HEK293T (cell line): ENCODE measurements around the gene CDH13.

Experiments
- CTCF ChIA-PET: fragments of 350-600 bp; formaldehyde crosslinking; extraction: SDS; loops from one replicate; lab custom pipeline; 2021; ENCODE audit warnings: antibody characterized with exemption, inconsistent platforms; lab: Yijun Ruan, JAX
- POLR2A ChIA-PET: fragments of 350-600 bp; formaldehyde crosslinking; extraction: SDS; loops from one replicate; lab custom pipeline; 2020; ENCODE audit warnings: antibody characterized with exemption, inconsistent platforms; lab: Yijun Ruan, JAX
- DNase-seq: peaks from one replicate; pipeline ENCODE4 v3.0.0; 2012; ENCODE audit warnings: mixed read lengths; ENCODE audit errors: extremely low spot score
- ARNT ChIP-seq: fragments of 450-650 bp; IDR thresholded peaks from 2 replicates; pipeline ENCODE4 v1.6.1; 2017; ENCODE audit warnings: mild to moderate bottlenecking
- BHLHE40 ChIP-seq: fragments of 450-650 bp; IDR thresholded peaks from 2 replicates; pipeline ENCODE4 v1.6.1; 2016; ENCODE audit warnings: mild to moderate bottlenecking, moderate library complexity, borderline replicate concordance
- CTBP1 ChIP-seq: fragments of 450-650 bp; IDR thresholded peaks from 2 replicates; pipeline ENCODE4 v1.6.1; 2016; ENCODE audit warnings: borderline replicate concordance
- ELF4 ChIP-seq: fragments of 450-650 bp; IDR thresholded peaks from 2 replicates; pipeline ENCODE4 v1.6.1; 2017; ENCODE audit warnings: antibody characterized with exemption
- FOXA1 ChIP-seq: fragments of 450-650 bp; IDR thresholded peaks from 2 replicates; pipeline ENCODE4 v1.6.1; 2016; ENCODE audit warnings: mild to moderate bottlenecking
- FOXK2 ChIP-seq: fragments of 450-650 bp; IDR thresholded peaks from 2 replicates; pipeline ENCODE4 v1.6.1; 2016; ENCODE audit warnings: mild to moderate bottlenecking
- FOXM1 ChIP-seq: fragments of 450-650 bp; IDR thresholded peaks from 2 replicates; pipeline ENCODE4 v1.6.1; 2017; ENCODE audit warnings: mild to moderate bottlenecking, borderline replicate concordance
- HDGF ChIP-seq: fragments of 450-650 bp; IDR thresholded peaks from 2 replicates; pipeline ENCODE4 v1.6.1; 2017; ENCODE audit warnings: antibody characterized with exemption, borderline replicate concordance
- L3MBTL2 ChIP-seq: fragments of 450-650 bp; conservative IDR thresholded peaks from 2 replicates; pipeline ENCODE4 v1.6.1; 2016; ENCODE audit warnings: mild to moderate bottlenecking
- LEF1 ChIP-seq: fragments of 450-650 bp; IDR thresholded peaks from 2 replicates; pipeline ENCODE4 v1.6.1; 2017; ENCODE audit warnings: mild to moderate bottlenecking, borderline replicate concordance
- NFRKB ChIP-seq: fragments of 450-650 bp; IDR thresholded peaks from 2 replicates; pipeline ENCODE4 v1.6.1; 2016; ENCODE audit warnings: mild to moderate bottlenecking, moderate library complexity
- PKNOX1 ChIP-seq: fragments of 450-650 bp; IDR thresholded peaks from 2 replicates; pipeline ENCODE4 v1.6.1; 2016
- SP1 ChIP-seq: fragments of 450-650 bp; IDR thresholded peaks from 2 replicates; pipeline ENCODE4 v1.6.1; 2017
- SUZ12 ChIP-seq: fragments of 450-650 bp; IDR thresholded peaks from 2 replicates; pipeline ENCODE4 v1.6.1; 2016; ENCODE audit warnings: mild to moderate bottlenecking
- TARDBP ChIP-seq: fragments of 450-650 bp; IDR thresholded peaks from 2 replicates; pipeline ENCODE4 v1.6.1; 2016
- ZNF384 ChIP-seq: fragments of 450-650 bp; IDR thresholded peaks from 2 replicates; pipeline ENCODE4 v1.6.1; 2016

CDH13 gene

GRCh38 chr16:83200005-83200779, 573.4 kb downstream of the CDH13 start:
- CTCF ChIA-PET, result no interaction called here
- DNase-seq, result no peak
- POLR2A ChIA-PET, result no interaction called here
- TF ChIP-seq ELF4 (no peak), ZNF384 (no peak), NFRKB (no peak), L3MBTL2 (no peak), SUZ12 (no peak), TARDBP (no peak), FOXK2 (no peak), ARNT (no peak), HDGF (no peak), SP1 (no peak), LEF1 (no peak), BHLHE40 (no peak), CTBP1 (no peak), FOXM1 (no peak), PKNOX1 (no peak), FOXA1 (no peak)

- DNase-seq, result no peak
- CTCF ChIA-PET, result no interaction called here
- POLR2A ChIA-PET, result no interaction called here
- TF ChIP-seq FOXM1 (no peak), L3MBTL2 (no peak), SUZ12 (no peak), FOXA1 (no peak)
Observed at GRCh38 chr16:83201748-83202147, 575.0 kb downstream of the CDH13 start.

DNA sequence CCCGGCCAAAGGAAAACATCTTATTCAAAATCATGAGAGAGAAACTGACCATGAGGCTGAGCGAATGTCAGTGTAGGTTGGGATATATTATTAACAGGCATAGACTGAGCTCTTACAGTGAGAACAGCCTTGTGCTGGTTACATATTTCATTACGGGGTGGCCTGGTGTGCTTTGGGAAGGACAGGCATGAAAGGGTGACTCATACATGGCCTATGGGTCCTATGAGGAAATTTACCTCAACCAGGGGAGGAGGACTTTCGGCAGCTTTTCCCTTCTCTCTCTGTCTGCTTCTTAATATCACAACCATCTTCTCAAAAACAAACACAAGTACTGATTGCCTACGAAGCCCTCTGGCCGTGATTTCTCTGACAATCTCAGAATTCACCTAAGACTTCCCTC, 579.1 kb downstream of the CDH13 start:
- POLR2A ChIA-PET, result no interaction called here

DNA sequence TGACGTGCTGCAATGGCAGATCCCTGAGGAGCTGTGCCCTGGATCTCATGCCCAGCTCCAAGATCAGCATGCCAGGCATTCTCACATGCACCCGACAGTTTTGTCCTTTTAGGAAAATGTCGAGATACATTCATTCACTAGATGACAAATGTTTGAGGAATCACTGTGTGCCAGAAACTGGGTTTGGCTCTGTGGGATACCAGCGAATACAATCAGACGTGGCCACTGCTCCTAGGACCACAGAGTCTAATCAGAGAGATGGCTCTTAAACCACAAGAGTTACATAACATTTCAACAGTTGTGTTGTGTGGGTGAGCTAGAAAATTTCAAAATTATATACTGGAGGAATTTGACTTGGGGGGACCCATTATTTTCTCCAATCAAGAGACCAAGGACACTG, 579.7 kb downstream of the CDH13 start:
- ChIA-PET CTCF (no interaction called here), POLR2A (no interaction called here)
- TF ChIP-seq PKNOX1 (no peak), ZNF384 (no peak), BHLHE40 (no peak), ELF4 (no peak), NFRKB (no peak), TARDBP (no peak), SP1 (no peak), FOXA1 (no peak)
- DNase-seq, result no peak

More for the DNA sequence above, 579.1 kb downstream of the CDH13 start:
- CTCF ChIA-PET, result no interaction called here
- TF ChIP-seq PKNOX1, result no peak
- TF ChIP-seq LEF1, result no peak
- TF ChIP-seq SUZ12, result no peak
- TF ChIP-seq FOXA1, result no peak
- TF ChIP-seq BHLHE40, result no peak
- no peak for TF ChIP-seq NFRKB
- DNase-seq, result no peak

DNA sequence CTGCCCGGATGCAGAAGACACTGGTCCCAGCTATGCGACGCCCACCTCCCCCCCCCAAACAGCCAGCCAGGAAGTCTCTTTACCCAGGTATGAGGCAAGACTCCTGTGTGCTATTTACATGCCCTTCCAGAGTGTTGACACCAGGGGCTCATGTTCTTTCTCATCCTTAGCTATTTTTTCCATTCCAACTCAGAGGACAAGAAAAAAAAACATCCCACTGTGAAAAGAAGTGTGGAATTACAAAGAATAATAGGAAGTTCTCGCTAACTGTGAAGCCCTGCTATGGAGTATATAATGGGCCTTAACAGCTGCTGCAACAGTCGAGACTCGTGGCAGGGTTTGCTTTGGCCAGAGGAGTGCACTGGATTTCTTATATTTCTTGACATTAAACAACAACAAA, 584.9 kb downstream of the CDH13 start:
- POLR2A ChIA-PET, result no interaction called here
- DNase-seq, result no peak
- CTCF ChIA-PET, result no interaction called here
- TF ChIP-seq SP1 (no peak), TARDBP (no peak), CTBP1 (no peak), ARNT (no peak), LEF1 (no peak)

GRCh38 chr16:83212301-83212841, 585.6 kb downstream of the CDH13 start:
- CTCF ChIA-PET, result no interaction called here
- POLR2A ChIA-PET, result no interaction called here
- DNase-seq, result no peak
- TF ChIP-seq LEF1 (no peak), BHLHE40 (no peak), L3MBTL2 (no peak), ZNF384 (no peak), ARNT (no peak), HDGF (no peak), FOXM1 (no peak), SUZ12 (no peak), SP1 (no peak), ELF4 (no peak)
